Endothelial cell (in vitro differentiated cells): ENCODE data around the gene FGF14. TPM values are rescaled to one million over a fixed set of nuclear protein-coding genes. Genes with fewer than 3 reads are reported as not detected.

Experiments used
- DNase-seq: peaks from one replicate; pipeline ENCODE4 v3.0.0; 2021; ENCODE audit warnings: low spot score
- H3K27ac Mint-ChIP-seq: one replicate; pipeline ENCODE4 v1.8.0; 2021; ENCODE audit warnings: mixed read lengths, inconsistent platforms; ENCODE audit not compliant: unreplicated experiment
- H3K27me3 Mint-ChIP-seq: one replicate; pipeline ENCODE4 v1.8.0; 2021; ENCODE audit warnings: mild to moderate bottlenecking, moderate library complexity, mixed read lengths, inconsistent platforms; ENCODE audit not compliant: unreplicated experiment
- H3K36me3 Mint-ChIP-seq: one replicate; pipeline ENCODE4 v1.8.0; 2021; ENCODE audit warnings: mild to moderate bottlenecking, low read depth, mixed read lengths, inconsistent platforms; ENCODE audit not compliant: unreplicated experiment
- H3K4me1 Mint-ChIP-seq: one replicate; pipeline ENCODE4 v1.8.0; 2021; ENCODE audit warnings: mild to moderate bottlenecking, mixed read lengths, inconsistent platforms; ENCODE audit not compliant: unreplicated experiment
- H3K4me3 Mint-ChIP-seq: one replicate; pipeline ENCODE4 v1.8.0; 2021; ENCODE audit warnings: mild to moderate bottlenecking, mixed read lengths, inconsistent platforms; ENCODE audit not compliant: unreplicated experiment
- H3K9me3 Mint-ChIP-seq: one replicate; pipeline ENCODE4 v1.8.0; 2021; ENCODE audit warnings: mixed read lengths, inconsistent platforms; ENCODE audit not compliant: unreplicated experiment
- total RNA-seq: library from RNA; stranded (reverse); fragmentation: NEBNext Ultra II Directional; extraction: Animal tissue kit (Norgen Biotek cat#: 25700); gene quantifications from one replicate; pipeline ENCODE4 v1.2.1, GENCODE V29; 2021; ENCODE audit not compliant: unreplicated experiment
- TF ChIP-seq, protein P1 (sequence below): fragments of 200-600 bp; sonication (generic); IDR thresholded peaks from one replicate; pipeline ENCODE4 v1.5.0; 2021; ENCODE audit warnings: antibody characterized with exemption; ENCODE audit not compliant: unreplicated experiment

The FGF14 gene
- total RNA-seq, 1 donor from 2014 or later: 0.13 TPM

DNA sequence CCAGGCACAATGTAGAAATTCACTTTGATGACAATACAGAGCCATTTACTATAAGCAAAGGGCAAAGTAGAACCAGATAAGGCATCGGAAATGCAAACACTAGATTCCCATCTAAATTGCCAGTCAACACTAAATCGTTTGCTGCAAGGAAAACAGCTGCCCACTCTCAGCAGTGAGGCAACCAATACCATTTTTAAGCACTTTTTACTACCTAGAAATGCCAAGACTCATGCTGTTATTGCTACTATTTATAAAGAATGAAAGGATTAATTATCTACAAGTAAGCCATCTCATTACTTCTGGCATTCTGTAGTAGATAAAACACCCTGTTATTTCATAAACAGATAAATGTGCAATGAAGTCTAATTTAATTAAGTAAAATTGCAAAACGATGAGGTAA, 422.0 kb downstream of the FGF14 start:
- Mint-ChIP-seq H3K4me3 (no peak overlapping the region), H3K36me3 (no peaks in the 10 kb centered on the region), H3K27me3 (no peaks in the 10 kb centered on the region), H3K9me3 (no peaks in the 10 kb centered on the region), H3K4me1 (no peaks in the 10 kb centered on the region), H3K27ac (no peak overlapping the region)
- no peak for DNase-seq
- TF ChIP-seq, protein P1, sequence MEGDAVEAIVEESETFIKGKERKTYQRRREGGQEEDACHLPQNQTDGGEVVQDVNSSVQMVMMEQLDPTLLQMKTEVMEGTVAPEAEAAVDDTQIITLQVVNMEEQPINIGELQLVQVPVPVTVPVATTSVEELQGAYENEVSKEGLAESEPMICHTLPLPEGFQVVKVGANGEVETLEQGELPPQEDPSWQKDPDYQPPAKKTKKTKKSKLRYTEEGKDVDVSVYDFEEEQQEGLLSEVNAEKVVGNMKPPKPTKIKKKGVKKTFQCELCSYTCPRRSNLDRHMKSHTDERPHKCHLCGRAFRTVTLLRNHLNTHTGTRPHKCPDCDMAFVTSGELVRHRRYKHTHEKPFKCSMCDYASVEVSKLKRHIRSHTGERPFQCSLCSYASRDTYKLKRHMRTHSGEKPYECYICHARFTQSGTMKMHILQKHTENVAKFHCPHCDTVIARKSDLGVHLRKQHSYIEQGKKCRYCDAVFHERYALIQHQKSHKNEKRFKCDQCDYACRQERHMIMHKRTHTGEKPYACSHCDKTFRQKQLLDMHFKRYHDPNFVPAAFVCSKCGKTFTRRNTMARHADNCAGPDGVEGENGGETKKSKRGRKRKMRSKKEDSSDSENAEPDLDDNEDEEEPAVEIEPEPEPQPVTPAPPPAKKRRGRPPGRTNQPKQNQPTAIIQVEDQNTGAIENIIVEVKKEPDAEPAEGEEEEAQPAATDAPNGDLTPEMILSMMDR: no peak

DNA sequence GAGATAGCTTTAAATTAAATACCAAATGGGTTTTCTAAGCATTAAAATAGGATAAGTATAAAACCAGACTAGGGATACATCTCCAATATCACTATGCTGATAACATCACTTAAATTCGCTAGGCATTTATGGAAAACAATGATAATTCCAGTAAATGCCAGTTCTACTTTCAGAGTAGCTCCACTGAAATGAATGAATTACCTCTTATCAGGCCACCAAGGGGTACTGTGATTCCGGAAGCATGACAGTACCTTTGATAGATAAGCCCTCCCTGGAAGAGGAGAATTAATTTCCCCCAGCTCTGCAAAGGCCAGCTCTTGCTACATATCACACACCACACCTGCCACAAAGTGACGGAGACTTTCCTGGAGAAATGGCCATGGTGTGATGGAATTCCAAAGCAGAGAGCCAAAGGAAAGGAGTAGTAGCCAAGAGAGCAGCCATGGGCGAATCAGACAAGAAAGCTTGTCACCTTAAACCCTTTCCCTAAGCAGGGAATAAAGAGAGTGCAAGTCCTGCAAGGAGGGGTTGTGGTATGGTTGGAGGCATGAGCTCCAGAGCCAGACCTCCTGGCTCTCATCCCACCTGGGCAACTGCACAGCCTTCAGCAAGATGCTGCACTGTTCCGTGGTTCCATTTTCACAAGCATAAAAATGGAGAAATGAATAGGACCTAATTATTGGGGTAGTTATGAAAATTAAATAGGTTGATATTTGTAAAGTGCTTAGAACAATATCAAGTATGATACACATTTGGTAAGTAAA, 423.1 kb downstream of the FGF14 start:
- no peak overlapping the region for H3K27ac Mint-ChIP-seq
- TF ChIP-seq, protein P1: no peak
- H3K4me3 Mint-ChIP-seq: no peak overlapping the region
- no peaks in the 10 kb centered on the region for H3K27me3 Mint-ChIP-seq
- DNase-seq: no peak
- no peaks in the 10 kb centered on the region for H3K9me3 Mint-ChIP-seq
- no peaks in the 10 kb centered on the region for H3K36me3 Mint-ChIP-seq
- no peaks in the 10 kb centered on the region for H3K4me1 Mint-ChIP-seq

DNA sequence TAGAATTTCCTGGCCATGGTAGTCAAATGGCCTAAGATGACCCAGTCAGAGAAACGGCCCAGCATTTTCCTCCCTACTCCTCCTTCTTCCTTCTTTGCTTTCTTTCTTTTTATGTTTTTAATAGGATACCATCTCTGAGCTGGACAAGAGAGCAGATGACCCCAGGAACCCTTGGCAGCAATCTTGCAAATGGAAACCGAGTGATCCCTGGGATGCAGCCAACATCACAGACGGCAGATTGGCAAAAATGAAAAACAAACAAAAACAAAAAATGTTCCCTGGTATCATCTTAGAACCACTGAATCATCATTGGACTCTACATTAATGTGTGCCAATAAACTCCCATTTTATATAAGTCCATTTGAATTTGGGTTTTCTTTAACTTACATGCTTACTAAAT, 424.4 kb downstream of the FGF14 start:
- no peak overlapping the region for H3K27ac Mint-ChIP-seq
- no peak overlapping the region for H3K4me3 Mint-ChIP-seq
- H3K36me3 Mint-ChIP-seq: no peaks in the 10 kb centered on the region
- H3K4me1 Mint-ChIP-seq: no peaks in the 10 kb centered on the region
- no peaks in the 10 kb centered on the region for H3K27me3 Mint-ChIP-seq
- TF ChIP-seq, protein P1: no peak
- H3K9me3 Mint-ChIP-seq: no peaks in the 10 kb centered on the region
- DNase-seq: no peak

DNA sequence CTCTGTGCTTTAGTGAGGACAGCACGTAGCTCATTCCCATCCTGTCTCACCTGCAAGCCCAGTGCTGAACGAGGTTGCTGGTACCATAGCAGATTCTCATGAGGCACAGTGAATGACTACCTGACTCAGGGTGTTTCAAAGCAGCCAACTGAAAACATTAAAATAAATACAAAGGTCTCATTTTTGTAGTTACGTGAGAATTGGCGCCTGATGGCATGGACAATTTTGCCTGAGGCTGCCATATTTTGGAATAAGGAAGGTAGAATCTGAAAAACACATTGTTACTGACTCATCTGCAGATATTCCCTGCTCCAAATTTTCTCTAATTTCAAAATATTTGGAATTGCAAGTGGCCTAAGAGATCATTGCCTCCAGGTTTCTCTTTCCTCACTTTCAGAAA, 429.7 kb downstream of the FGF14 start:
- no peaks in the 10 kb centered on the region for H3K4me1 Mint-ChIP-seq
- no peak overlapping the region for H3K4me3 Mint-ChIP-seq
- H3K9me3 Mint-ChIP-seq: no peaks in the 10 kb centered on the region
- no peak for DNase-seq
- no peaks in the 10 kb centered on the region for H3K36me3 Mint-ChIP-seq
- H3K27ac Mint-ChIP-seq: no peak overlapping the region
- TF ChIP-seq, protein P1: no peak
- H3K27me3 Mint-ChIP-seq: peaks cover 2% of the 10 kb centered on the region

DNA sequence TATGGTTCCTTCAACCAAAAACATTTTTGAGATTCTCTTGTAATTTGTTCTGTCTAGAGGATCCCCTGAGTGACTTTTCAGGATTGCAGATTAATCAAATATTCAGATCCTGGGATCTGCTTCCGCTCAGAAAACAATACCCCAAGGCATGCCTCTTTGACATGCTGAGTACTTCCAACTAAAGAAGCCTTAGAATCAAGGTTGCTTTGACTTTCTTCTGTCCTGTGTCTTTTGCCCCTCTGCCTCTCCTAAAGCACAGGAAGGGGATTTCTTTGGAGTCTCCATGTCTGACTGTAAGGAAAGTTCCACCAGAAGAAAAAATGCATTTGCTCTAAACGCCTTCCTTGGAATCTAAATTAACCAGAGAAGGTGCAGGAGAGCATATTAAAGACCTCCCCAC, 431.5 kb downstream of the FGF14 start:
- H3K27me3 Mint-ChIP-seq: peaks cover 2% of the 10 kb centered on the region
- TF ChIP-seq, protein P1: no peak
- H3K27ac Mint-ChIP-seq: no peak overlapping the region
- H3K9me3 Mint-ChIP-seq: no peaks in the 10 kb centered on the region
- H3K4me1 Mint-ChIP-seq: no peaks in the 10 kb centered on the region
- no peaks in the 10 kb centered on the region for H3K36me3 Mint-ChIP-seq
- DNase-seq: no peak
- no peak overlapping the region for H3K4me3 Mint-ChIP-seq
